ENCODE data around the gene KIAA1671.

DNA sequence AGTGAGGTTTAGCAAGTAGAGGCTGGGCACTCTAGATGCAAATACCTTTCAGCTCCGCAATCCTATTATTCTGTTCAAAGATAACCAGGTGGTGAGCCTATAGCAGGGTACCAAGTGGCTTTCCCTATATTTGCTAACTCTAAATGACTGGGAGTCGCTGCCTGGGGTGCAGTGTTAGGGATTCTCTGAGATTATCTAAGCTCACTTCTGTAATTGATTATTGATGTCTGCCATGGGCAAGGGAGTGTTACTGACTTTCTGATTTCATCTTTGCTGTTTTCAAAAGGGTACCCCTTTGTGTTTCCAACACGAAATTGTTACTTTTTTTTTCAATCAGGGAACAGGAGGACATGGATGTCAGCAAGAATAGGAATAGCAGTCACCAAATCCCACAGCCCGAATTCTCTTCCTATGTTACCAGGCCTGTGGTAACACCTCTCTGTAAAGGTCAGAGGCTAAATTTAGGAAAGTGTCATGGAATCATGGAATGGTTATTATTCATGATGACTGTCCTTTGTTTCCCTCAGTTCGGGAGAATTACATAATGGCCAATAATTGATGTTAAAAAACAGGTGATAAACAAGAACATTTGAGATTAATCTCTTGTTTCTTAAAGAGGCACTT is 184.5 kb downstream of the KIAA1671 start:
- TF ChIP-seq, protein P1, sequence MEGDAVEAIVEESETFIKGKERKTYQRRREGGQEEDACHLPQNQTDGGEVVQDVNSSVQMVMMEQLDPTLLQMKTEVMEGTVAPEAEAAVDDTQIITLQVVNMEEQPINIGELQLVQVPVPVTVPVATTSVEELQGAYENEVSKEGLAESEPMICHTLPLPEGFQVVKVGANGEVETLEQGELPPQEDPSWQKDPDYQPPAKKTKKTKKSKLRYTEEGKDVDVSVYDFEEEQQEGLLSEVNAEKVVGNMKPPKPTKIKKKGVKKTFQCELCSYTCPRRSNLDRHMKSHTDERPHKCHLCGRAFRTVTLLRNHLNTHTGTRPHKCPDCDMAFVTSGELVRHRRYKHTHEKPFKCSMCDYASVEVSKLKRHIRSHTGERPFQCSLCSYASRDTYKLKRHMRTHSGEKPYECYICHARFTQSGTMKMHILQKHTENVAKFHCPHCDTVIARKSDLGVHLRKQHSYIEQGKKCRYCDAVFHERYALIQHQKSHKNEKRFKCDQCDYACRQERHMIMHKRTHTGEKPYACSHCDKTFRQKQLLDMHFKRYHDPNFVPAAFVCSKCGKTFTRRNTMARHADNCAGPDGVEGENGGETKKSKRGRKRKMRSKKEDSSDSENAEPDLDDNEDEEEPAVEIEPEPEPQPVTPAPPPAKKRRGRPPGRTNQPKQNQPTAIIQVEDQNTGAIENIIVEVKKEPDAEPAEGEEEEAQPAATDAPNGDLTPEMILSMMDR (conservative IDR thresholded peaks at IDR 0.05; ENCODE audit: low read depth, low read length), result no peak
- TF ChIP-seq EZH2 (IDR thresholded peaks at IDR 0.05; ENCODE audit: low read length, unreplicated experiment), result no peak
- TF ChIP-seq EZH2phosphoT487 (IDR thresholded peaks at IDR 0.05; ENCODE audit: borderline replicate concordance, low read length), result no peak
